PC-3 (cell line): ENCODE results near the gene SLC8A1. TPM values are rescaled to one million over a fixed set of nuclear protein-coding genes. Genes with fewer than 3 reads are reported as not detected.

Experiments used
- ATAC-seq: fragments of 200-7000 bp; cut with Tn5 transposase; 2 replicates; pipeline ENCODE4 v1.9.1; 2020; ENCODE audit warnings: mild to moderate bottlenecking, moderate library complexity
- BruUV-seq: library from RNA; stranded (reverse); fragments of 400-500 nt; replicated peaks from 2 replicates; lab custom pipeline; 2021; lab: Mats Ljungman, UMichigan
- CTCF ChIA-PET: fragments of 300-600 bp; sonication (Branson Sonifier 250); formaldehyde crosslinking; loops from one replicate; lab custom pipeline; 2022; ENCODE audit warnings: antibody characterized with exemption; lab: Charles Lee
- POLR2A ChIA-PET: fragments of 300-600 bp; sonication (Branson Sonifier 250); formaldehyde crosslinking; loops from one replicate; lab custom pipeline; 2022; ENCODE audit warnings: antibody characterized with exemption; ENCODE audit not compliant: unreplicated experiment; lab: Charles Lee
- DNase-seq: peaks from one replicate; pipeline ENCODE4 v3.0.0-alpha.2; 2015
- H2AFZ ChIP-seq: fragments of 300-600 bp; sonication (generic); 2 replicates; pipeline ENCODE4 v1.6.0; 2016; ENCODE audit warnings: antibody characterized with exemption, low read length
- H3F3A ChIP-seq: fragments of 300-600 bp; sonication (generic); one replicate; pipeline ENCODE4 v1.6.0; 2017; ENCODE audit warnings: antibody characterized with exemption, low read length, control low read depth, mild to moderate bottlenecking; ENCODE audit not compliant: unreplicated experiment
- H3K27ac ChIP-seq: fragments of 300-600 bp; sonication (generic); 2 replicates; pipeline ENCODE4 v1.5.1; 2016; ENCODE audit warnings: mild to moderate bottlenecking, low read length
- H3K27me3 ChIP-seq: fragments of 300-600 bp; sonication (generic); 2 replicates; pipeline ENCODE4 v1.6.1; 2016; ENCODE audit warnings: low read length, mixed read lengths
- H3K36me3 ChIP-seq: fragments of 300-600 bp; sonication (generic); 2 replicates; pipeline ENCODE4 v1.6.1; 2016; ENCODE audit warnings: low read depth, mixed run types, low read length, mixed read lengths
- H3K4me1 ChIP-seq: fragments of 300-600 bp; sonication (generic); 2 replicates; pipeline ENCODE4 v1.5.1; 2016; ENCODE audit warnings: low read length; ENCODE audit not compliant: insufficient read depth
- H3K4me2 ChIP-seq: fragments of 300-600 bp; sonication (generic); 2 replicates; pipeline ENCODE4 v1.6.0; 2016; ENCODE audit warnings: low read length
- H3K4me3 ChIP-seq: fragments of 300-600 bp; sonication (generic); 2 replicates; pipeline ENCODE4 v1.5.1; 2016; ENCODE audit warnings: mild to moderate bottlenecking, low read length, mixed read lengths
- H3K79me2 ChIP-seq: fragments of 300-600 bp; sonication (generic); 2 replicates; pipeline ENCODE4 v1.6.1; 2017; ENCODE audit warnings: low read length, mixed read lengths
- H3K9ac ChIP-seq: fragments of 300-600 bp; sonication (generic); 2 replicates; pipeline ENCODE4 v1.6.0; 2016; ENCODE audit warnings: mild to moderate bottlenecking, low read length
- H3K9me2 ChIP-seq: fragments of 300-600 bp; sonication (generic); replicated peaks from 2 replicates; pipeline ENCODE4 v1.6.1; 2016; ENCODE audit warnings: mixed run types, low read length, mixed read lengths
- H3K9me3 ChIP-seq: fragments of 300-600 bp; sonication (generic); 2 replicates; pipeline ENCODE4 v1.6.1; 2016; ENCODE audit warnings: low read length, mixed read lengths
- H4K20me1 ChIP-seq: fragments of 300-600 bp; sonication (generic); 2 replicates; pipeline ENCODE4 v1.6.1; 2016; ENCODE audit warnings: low read length, mixed read lengths
- CTCF ChIP-seq: fragments of 300-600 bp; sonication (generic); conservative IDR thresholded peaks from 2 replicates; pipeline ENCODE4 v1.5.1; 2017; ENCODE audit warnings: antibody characterized with exemption, low read depth, mild to moderate bottlenecking, low read length
- EZH2 ChIP-seq: fragments of 300-600 bp; sonication (generic); IDR thresholded peaks from one replicate; pipeline ENCODE4 v1.6.1; 2017; ENCODE audit warnings: antibody characterized with exemption, mild to moderate bottlenecking, low read length; ENCODE audit not compliant: unreplicated experiment
- EZH2phosphoT487 ChIP-seq: fragments of 300-600 bp; sonication (generic); IDR thresholded peaks from 2 replicates; pipeline ENCODE4 v1.6.1; 2018; ENCODE audit warnings: mild to moderate bottlenecking, antibody characterized with exemption, low read length, borderline replicate concordance
- intact Hi-C: fragments of 100-400 bp; cut with micrococcal nuclease; formaldehyde crosslinking; loops from 2 replicates; pipeline ENCODE4 v1.9.0; 2023
- total RNA-seq: library from RNA; depleted of rRNA; stranded (reverse); fragments of >200 nt; gene quantifications from 2 replicates; pipeline ENCODE4 v1.2.3, GENCODE V29; 2014

Gene SLC8A1
- total RNA-seq, 1 experiment from 2014 or later: 1.3 TPM

- no peaks in the 10 kb centered on the region for H3K9me3 ChIP-seq
- BruUV-seq: no TSS peak
- H3K79me2 ChIP-seq: no peaks in the 10 kb centered on the region
- ChIA-PET CTCF (no interaction called here), POLR2A (no interaction called here)
- H3K36me3 ChIP-seq: no peaks in the 10 kb centered on the region
- H3K9me2 ChIP-seq: no peaks in the 10 kb centered on the region; the same call in 1 of the 2 replicates
- H3K27ac ChIP-seq: no peak overlapping the region
- H2AFZ ChIP-seq: no peak overlapping the region
- H4K20me1 ChIP-seq: no peaks in the 10 kb centered on the region
- no peak overlapping the region for H3K4me3 ChIP-seq
- TF ChIP-seq EZH2 (no peak), CTCF (no peak), EZH2phosphoT487 (no peak)
- peaks cover 3% of the 10 kb centered on the region; the same call in 1 of the 2 replicates for H3K4me1 ChIP-seq
- no peaks in the 10 kb centered on the region for H3F3A ChIP-seq
- intact Hi-C loops: no loop called here
- ATAC-seq (no peak), DNase-seq (no peak)
- H3K9ac ChIP-seq: no peak overlapping the region
- H3K4me2 ChIP-seq: no peak overlapping the region
- no peaks in the 10 kb centered on the region for H3K27me3 ChIP-seq
Measured at GRCh38 chr2:40261042-40261441, 190.8 kb downstream of the SLC8A1 start.

GRCh38 chr2:40260437-40260836 is 191.5 kb downstream of the SLC8A1 start:
- Histone ChIP-seq H3K4me2 (0 out of 2 replicates have a peak overlapping the region, but pooled peaks have one; percentile 19), H3K9ac (no peak overlapping the region), H3K27me3 (no peaks in the 10 kb centered on the region), H3F3A (no peaks in the 10 kb centered on the region), H3K9me2 (no peaks in the 10 kb centered on the region; the same call in 1 of the 2 replicates), H3K4me3 (no peak overlapping the region), H3K79me2 (no peaks in the 10 kb centered on the region), H3K9me3 (no peaks in the 10 kb centered on the region), H3K4me1 (peaks cover 3% of the 10 kb centered on the region; the same call in 1 of the 2 replicates), H2AFZ (no peak overlapping the region), H4K20me1 (no peaks in the 10 kb centered on the region), H3K36me3 (no peaks in the 10 kb centered on the region), H3K27ac (no peak overlapping the region)
- no TSS peak for BruUV-seq
- ChIA-PET POLR2A (no interaction called here), CTCF (no interaction called here)
- ATAC-seq (peak; percentile 37; the same call in 1 of the 2 replicates), DNase-seq (no peak)
- TF ChIP-seq EZH2phosphoT487 (no peak), CTCF (no peak), EZH2 (no peak)
- intact Hi-C loops: no loop called here

- POLR2A ChIA-PET: no interaction called here
- TF ChIP-seq EZH2phosphoT487 (no peak), EZH2 (no peak)
Measured at GRCh38 chr2:40259900-40260299, 192.0 kb downstream of the SLC8A1 start.

More at GRCh38 chr2:40259900-40260299, 192.0 kb downstream of the SLC8A1 start:
- no peak overlapping the region for H3K27ac ChIP-seq
- no peaks in the 10 kb centered on the region for H3K9me3 ChIP-seq
- CTCF ChIA-PET: no interaction called here
- intact Hi-C loops: no loop called here
- ATAC-seq: no peak; the same call in 1 of the 2 replicates
- no peaks in the 10 kb centered on the region; the same call in 1 of the 2 replicates for H3K9me2 ChIP-seq
- H3K4me1 ChIP-seq: peaks cover 3% of the 10 kb centered on the region; the same call in 1 of the 2 replicates
- H2AFZ ChIP-seq: no peak overlapping the region
- no peak overlapping the region for H3K4me3 ChIP-seq
- H3K27me3 ChIP-seq: no peaks in the 10 kb centered on the region
- no peak overlapping the region for H3K9ac ChIP-seq
- H3K79me2 ChIP-seq: no peaks in the 10 kb centered on the region
- no peaks in the 10 kb centered on the region for H4K20me1 ChIP-seq
- H3K36me3 ChIP-seq: no peaks in the 10 kb centered on the region
- H3F3A ChIP-seq: no peaks in the 10 kb centered on the region
- 0 out of 2 replicates have a peak overlapping the region, but pooled peaks have one; percentile 19 for H3K4me2 ChIP-seq
- BruUV-seq: no TSS peak
- DNase-seq: no peak
